Vagina (tissue), 2 donors: ENCODE data around the gene SLC35B2. TPM values are rescaled to one million over a fixed set of nuclear protein-coding genes. Genes with fewer than 3 reads are reported as not detected.

Source experiments
- DNase-seq, 2 donors: peaks; one replicate each; pipeline ENCODE4 v3.0.0-alpha.2; 2017; ENCODE audit errors: extremely low spot score in 2 of 2
- H3K27ac ChIP-seq: fragments of 200-600 bp; sonication (generic); one replicate; pipeline ENCODE4 v1.5.1; 2019
- H3K27me3 ChIP-seq: fragments of 200-600 bp; sonication (generic); one replicate; pipeline ENCODE4 v1.5.1; 2019
- H3K36me3 ChIP-seq, 2 donors: fragments of 200-600 bp; sonication (generic); one replicate each; pipeline ENCODE4 v1.5.1; 2017 to 2019
- H3K4me1 ChIP-seq: fragments of 200-600 bp; sonication (generic); one replicate; pipeline ENCODE4 v1.5.1; 2019
- H3K4me3 ChIP-seq, 2 donors: fragments of 200-600 bp; sonication (generic); 1 replicate in 1 of 2; 2 replicates in 1 of 2; pipeline ENCODE4 v1.5.1; 2016 to 2019
- H3K9me3 ChIP-seq: fragments of 200-600 bp; sonication (generic); one replicate; pipeline ENCODE4 v1.5.1; 2019
- POLR2A ChIP-seq, 2 donors: fragments of 450-650 bp; IDR thresholded peaks; one replicate each; pipeline ENCODE4 v1.6.1; 2017; ENCODE audit warnings: antibody characterized with exemption in 2 of 2, mild to moderate bottlenecking in 2 of 2, moderate library complexity in 2 of 2
- POLR2AphosphoS5 ChIP-seq, 2 donors: sonication (generic); formaldehyde crosslinking; IDR thresholded peaks; one replicate each; pipeline ENCODE4 v1.9.0; 2017; ENCODE audit warnings: antibody characterized with exemption in 2 of 2, mild to moderate bottlenecking in 2 of 2, low read depth in 1 of 2; ENCODE audit not compliant: insufficient read depth in 1 of 2
- intact Hi-C: fragments of 100-400 bp; cut with DNase I; formaldehyde crosslinking; loops from one replicate; pipeline ENCODE4 v1.15.1; 2023
- total RNA-seq: library from RNA; depleted of rRNA; stranded (reverse); fragments of >200 nt; gene quantifications from one replicate; pipeline ENCODE4 v1.2.3, GENCODE V29; 2016
- TF ChIP-seq, protein P1 (sequence below), 3 experiments: fragments of 450-650 bp in 2 of 3; fragments of 200-600 bp in 1 of 3; sonication (generic) in 1 of 3; IDR thresholded peaks; one replicate each; pipeline ENCODE4 v1.5.1; 2017 to 2019; ENCODE audit warnings: antibody characterized with exemption in 3 of 3, mild to moderate bottlenecking in 2 of 3, moderate library complexity in 2 of 3

The SLC35B2 gene
- total RNA-seq, 1 donor from 2014 or later: 19.6 TPM

DNA sequence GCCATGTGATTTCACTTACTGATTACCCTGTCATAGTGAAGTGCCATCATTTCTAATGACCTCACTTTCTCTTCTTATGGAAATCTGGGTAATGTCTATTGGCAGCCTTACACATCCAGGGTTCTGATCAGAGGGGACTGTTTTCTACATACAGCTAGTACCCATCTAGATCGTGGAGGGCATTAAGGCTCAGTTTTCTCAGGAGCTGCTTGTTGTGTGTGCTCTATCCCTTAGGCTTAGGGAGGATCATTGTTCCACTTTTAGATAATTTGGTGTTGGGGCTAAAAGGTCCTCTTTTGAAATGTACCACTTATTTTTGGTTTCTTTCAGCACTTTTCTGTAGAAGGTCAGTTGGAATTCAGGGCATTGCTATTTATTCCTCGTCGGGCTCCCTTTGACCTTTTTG, 6.6 kb downstream of the SLC35B2 start:
- Histone ChIP-seq H3K27me3 (no peaks in the 10 kb centered on the region), H3K27ac (no peak overlapping the region), H3K4me1 (peaks cover 28% of the 10 kb centered on the region), H3K9me3 (no peaks in the 10 kb centered on the region), H3K4me3 (no peak overlapping the region), H3K36me3 (peaks cover 4 to 65% of the 10 kb centered on the region in 2 donors)
- no peak for DNase-seq
- intact Hi-C loops: no loop called here
- TF ChIP-seq, protein P1, sequence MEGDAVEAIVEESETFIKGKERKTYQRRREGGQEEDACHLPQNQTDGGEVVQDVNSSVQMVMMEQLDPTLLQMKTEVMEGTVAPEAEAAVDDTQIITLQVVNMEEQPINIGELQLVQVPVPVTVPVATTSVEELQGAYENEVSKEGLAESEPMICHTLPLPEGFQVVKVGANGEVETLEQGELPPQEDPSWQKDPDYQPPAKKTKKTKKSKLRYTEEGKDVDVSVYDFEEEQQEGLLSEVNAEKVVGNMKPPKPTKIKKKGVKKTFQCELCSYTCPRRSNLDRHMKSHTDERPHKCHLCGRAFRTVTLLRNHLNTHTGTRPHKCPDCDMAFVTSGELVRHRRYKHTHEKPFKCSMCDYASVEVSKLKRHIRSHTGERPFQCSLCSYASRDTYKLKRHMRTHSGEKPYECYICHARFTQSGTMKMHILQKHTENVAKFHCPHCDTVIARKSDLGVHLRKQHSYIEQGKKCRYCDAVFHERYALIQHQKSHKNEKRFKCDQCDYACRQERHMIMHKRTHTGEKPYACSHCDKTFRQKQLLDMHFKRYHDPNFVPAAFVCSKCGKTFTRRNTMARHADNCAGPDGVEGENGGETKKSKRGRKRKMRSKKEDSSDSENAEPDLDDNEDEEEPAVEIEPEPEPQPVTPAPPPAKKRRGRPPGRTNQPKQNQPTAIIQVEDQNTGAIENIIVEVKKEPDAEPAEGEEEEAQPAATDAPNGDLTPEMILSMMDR (IDR thresholded peaks at IDR 0.05): no peak
- no peak for TF ChIP-seq POLR2A (IDR thresholded peaks at IDR 0.05)
- TF ChIP-seq POLR2AphosphoS5 (IDR thresholded peaks at IDR 0.05; ENCODE audit: insufficient read depth in 1 of 2, low read depth in 1 of 2): no peak

GRCh38 chr6:44250067-44250717, 7.1 kb downstream of the SLC35B2 start:
- peaks cover 33% of the 10 kb centered on the region for H3K4me1 ChIP-seq
- intact Hi-C loops: no loop called here

DNA sequence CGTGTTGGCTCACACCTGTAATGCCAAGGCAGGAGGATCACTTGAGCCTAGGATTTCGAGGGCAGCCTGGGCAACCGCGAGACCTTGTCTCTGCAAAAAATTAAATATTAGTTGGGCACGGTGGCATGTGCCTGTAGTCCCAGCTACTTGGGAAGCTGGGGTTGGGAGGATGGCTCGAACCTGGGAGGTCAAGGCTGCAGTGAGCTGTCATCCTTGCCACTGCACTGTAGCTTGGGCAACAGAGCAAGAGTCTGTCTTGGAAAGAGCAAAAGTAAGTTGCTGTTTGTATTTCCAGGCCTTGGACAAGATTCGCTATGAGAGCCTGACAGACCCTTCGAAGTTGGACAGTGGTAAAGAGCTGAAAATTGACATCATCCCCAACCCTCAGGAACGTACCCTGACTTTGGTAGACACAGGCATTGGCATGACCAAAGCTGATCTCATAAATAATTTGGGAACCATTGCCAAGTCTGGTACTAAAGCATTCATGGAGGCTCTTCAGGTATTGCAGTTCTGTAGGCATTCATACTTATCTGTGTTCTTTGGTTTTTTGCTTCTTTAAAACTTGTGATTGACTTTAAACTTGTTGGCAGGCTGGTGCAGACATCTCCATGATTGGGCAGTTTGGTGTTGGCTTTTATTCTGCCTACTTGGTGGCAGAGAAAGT, 8.1 kb downstream of the SLC35B2 start:
- no peaks in the 10 kb centered on the region for H3K9me3 ChIP-seq
- peak overlapping the region; percentile 97 to 100 for H3K4me3 ChIP-seq
- no peaks in the 10 kb centered on the region for H3K27me3 ChIP-seq
- intact Hi-C loops: no loop called here
- TF ChIP-seq, protein P1 (IDR thresholded peaks at IDR 0.05): no peak
- DNase-seq: no peak
- H3K4me1 ChIP-seq: peaks cover 33% of the 10 kb centered on the region
- peak overlapping the region; percentile 100 for H3K27ac ChIP-seq
- H3K36me3 ChIP-seq: peaks cover 4 to 55% of the 10 kb centered on the region in 2 donors

More at GRCh38 chr6:44250067-44250717, 7.1 kb downstream of the SLC35B2 start:
- H3K4me3 ChIP-seq: no peak overlapping the region
- H3K27ac ChIP-seq: no peak overlapping the region
- H3K9me3 ChIP-seq: no peaks in the 10 kb centered on the region
- no peaks in the 10 kb centered on the region for H3K27me3 ChIP-seq
- DNase-seq: no peak
- no peak for TF ChIP-seq POLR2A (IDR thresholded peaks at IDR 0.05)
- TF ChIP-seq, protein P1 (IDR thresholded peaks at IDR 0.05): no peak
- TF ChIP-seq POLR2AphosphoS5 (IDR thresholded peaks at IDR 0.05; ENCODE audit: insufficient read depth in 1 of 2, low read depth in 1 of 2): no peak
- H3K36me3 ChIP-seq: peaks cover 4 to 65% of the 10 kb centered on the region in 2 donors

- peak overlapping the region; percentile 100 for H3K27ac ChIP-seq
- H3K36me3 ChIP-seq: peaks cover 4 to 49% of the 10 kb centered on the region in 2 donors
- H3K4me1 ChIP-seq: peaks cover 33% of the 10 kb centered on the region
- TF ChIP-seq POLR2AphosphoS5 (IDR thresholded peaks at IDR 0.05; ENCODE audit: insufficient read depth in 1 of 2, low read depth in 1 of 2) (no peak), POLR2A (IDR thresholded peaks at IDR 0.05) (no peak)
- TF ChIP-seq, protein P1 (IDR thresholded peaks at IDR 0.05): no peak
- H3K9me3 ChIP-seq: no peaks in the 10 kb centered on the region
- H3K4me3 ChIP-seq: peak overlapping the region; percentile 97 to 100
- H3K27me3 ChIP-seq: no peaks in the 10 kb centered on the region
- intact Hi-C loops: no loop called here
- no peak for DNase-seq
Measured at GRCh38 chr6:44248579-44248978, 8.7 kb downstream of the SLC35B2 start.
